H1 (cell line): ENCODE measurements around the gene MT2A. TPM values are rescaled to one million over a fixed set of nuclear protein-coding genes. Genes with fewer than 3 reads are reported as not detected.
A peak's percentile ranks its signal among the peaks of the same experiment; 100 is the strongest.

Experiments
- CTCF ChIA-PET: fragments of 300-600 bp; sonication (Branson Sonifier 250); formaldehyde crosslinking; loops from one replicate; lab custom pipeline; 2021; ENCODE audit not compliant: partially characterized antibody; lab: Charles Lee
- POLR2A ChIA-PET: fragments of 300-600 bp; sonication (Branson Sonifier 250); formaldehyde crosslinking; loops from one replicate; lab custom pipeline; 2021; ENCODE audit warnings: inconsistent platforms; ENCODE audit not compliant: partially characterized antibody; lab: Charles Lee
- DNase-seq, 2 experiments: peaks; one replicate each; pipeline versions ENCODE4 v3.0.0 to v3.0.0-alpha.2; 2010 to 2022; ENCODE audit warnings: low spot score in 2 of 2, low read depth in 1 of 2, mixed read lengths in 1 of 2
- FAIRE-seq: peaks from 2 replicates; lab custom pipeline; 2011; peaks lifted over from hg19 to GRCh38; lab: Jason Lieb, UNC
- H2AFZ ChIP-seq: 2 replicates; pipeline ENCODE4 v1.8.1; 2012; ENCODE audit warnings: low read length, inconsistent platforms
- H2AK5ac ChIP-seq: 2 replicates; pipeline ENCODE4 v1.6.1; 2013; ENCODE audit warnings: low read depth, low read length
- H2BK120ac ChIP-seq: replicated peaks from 2 replicates; pipeline ENCODE3; 2013; ENCODE audit warnings: low read depth, low read length, inconsistent platforms
- H2BK12ac ChIP-seq: 2 replicates; pipeline ENCODE4 v1.6.1; 2013; ENCODE audit warnings: low read depth, low read length
- H2BK15ac ChIP-seq: 2 replicates; pipeline ENCODE4 v1.6.1; 2013; ENCODE audit warnings: low read length
- H2BK20ac ChIP-seq: 2 replicates; pipeline ENCODE4 v1.6.1; 2013; ENCODE audit warnings: low read length
- H2BK5ac ChIP-seq: 2 replicates; pipeline ENCODE4 v1.6.1; 2013; ENCODE audit warnings: low read depth, low read length
- H3K14ac ChIP-seq: 2 replicates; pipeline ENCODE4 v1.6.1; 2013; ENCODE audit warnings: inconsistent platforms; ENCODE audit not compliant: insufficient read length
- H3K18ac ChIP-seq: 2 replicates; pipeline ENCODE4 v1.6.1; 2013; ENCODE audit warnings: low read length; ENCODE audit errors: extremely low read depth
- H3K23ac ChIP-seq: 2 replicates; pipeline ENCODE4 v1.6.1; 2013; ENCODE audit warnings: inconsistent platforms; ENCODE audit not compliant: insufficient read length
- H3K23me2 ChIP-seq: 2 replicates; pipeline ENCODE4 v1.6.1; 2013; ENCODE audit warnings: low read depth, low read length
- H3K27ac ChIP-seq: 2 replicates; pipeline ENCODE4 v1.6.1; 2011; ENCODE audit warnings: low read depth, low read length, inconsistent platforms
- H3K27me3 ChIP-seq, 4 experiments: replicated peaks in 1 of 4; 1 replicate in 1 of 4; 2 replicates in 3 of 4; pipeline versions ENCODE4 v1.6.1 to v1.8.1; 2011 to 2013; ENCODE audit warnings: low read length in 3 of 4, mild to moderate bottlenecking in 3 of 4, inconsistent platforms in 2 of 4, mixed read lengths in 2 of 4, moderate library complexity in 1 of 4; ENCODE audit not compliant: control insufficient read depth in 3 of 4, insufficient read depth in 3 of 4; ENCODE audit errors: extremely low read depth in 1 of 4
- H3K36me3 ChIP-seq, 4 experiments: 2 replicates each; pipeline versions ENCODE4 v1.6.1 to v1.8.1; 2011 to 2013; ENCODE audit warnings: mild to moderate bottlenecking in 4 of 4, low read length in 3 of 4, moderate library complexity in 2 of 4, control low read depth in 1 of 4, inconsistent platforms in 1 of 4; ENCODE audit not compliant: insufficient read depth in 4 of 4, control insufficient read depth in 2 of 4
- H3K4ac ChIP-seq: replicated peaks from 2 replicates; pipeline ENCODE3; 2013; ENCODE audit warnings: low read length, low read depth, mixed read lengths, inconsistent platforms; ENCODE audit not compliant: insufficient read length
- H3K4me1 ChIP-seq, 4 experiments: replicated peaks in 1 of 4; 1 replicate in 1 of 4; 2 replicates in 3 of 4; pipeline versions ENCODE4 v1.6.1 to v1.8.1; 2011 to 2013; ENCODE audit warnings: low read length in 3 of 4, inconsistent platforms in 2 of 4, mixed read lengths in 1 of 4; ENCODE audit not compliant: insufficient read depth in 4 of 4, control insufficient read depth in 3 of 4
- H3K4me2 ChIP-seq, 2 experiments: 2 replicates each; pipeline versions ENCODE4 v1.6.1 to v1.8.1; 2011 to 2013; ENCODE audit warnings: low read depth in 2 of 2, low read length in 2 of 2, control low read depth in 1 of 2, inconsistent platforms in 1 of 2, mild to moderate bottlenecking in 1 of 2; ENCODE audit not compliant: insufficient read depth in 1 of 2
- H3K4me3 ChIP-seq, 4 experiments: fragments of 200-600, 300-600 bp in 1 of 4; sonication (generic), shearing (Covaris generic), sonication (Bioruptor Twin) in 1 of 4; 2 replicates each; pipeline versions ENCODE4 v1.5.1 to v1.8.1; 2011 to 2016; ENCODE audit warnings: low read length in 4 of 4, low read depth in 3 of 4, control low read depth in 2 of 4, inconsistent platforms in 2 of 4, mild to moderate bottlenecking in 2 of 4, mixed read lengths in 1 of 4, moderate library complexity in 1 of 4; ENCODE audit not compliant: insufficient read depth in 2 of 4; ENCODE audit errors: extremely low read depth in 1 of 4
- H3K56ac ChIP-seq: replicated peaks from 2 replicates; pipeline ENCODE3; 2013; ENCODE audit warnings: low read depth, mild to moderate bottlenecking, mixed read lengths, low read length, inconsistent platforms; ENCODE audit not compliant: insufficient read length
- H3K79me1 ChIP-seq: 2 replicates; pipeline ENCODE4 v1.6.1; 2013; ENCODE audit warnings: low read depth, low read length, control low read depth
- H3K79me2 ChIP-seq, 2 experiments: 2 replicates each; pipeline versions ENCODE4 v1.6.1 to v1.8.1; 2012 to 2013; ENCODE audit warnings: low read length in 2 of 2, mild to moderate bottlenecking in 2 of 2, inconsistent platforms in 1 of 2; ENCODE audit not compliant: insufficient read depth in 2 of 2, control insufficient read depth in 1 of 2
- H3K9ac ChIP-seq, 4 experiments: replicated peaks in 1 of 4; 1 replicate in 1 of 4; 2 replicates in 3 of 4; pipeline versions ENCODE4 v1.6.1 to v1.8.1; 2011 to 2013; ENCODE audit warnings: low read depth in 3 of 4, low read length in 3 of 4, control low read depth in 2 of 4, mild to moderate bottlenecking in 2 of 4, moderate library complexity in 2 of 4, inconsistent platforms in 1 of 4; ENCODE audit errors: extremely low read depth in 1 of 4
- H3K9me3 ChIP-seq, 2 experiments: 2 replicates each; pipeline versions ENCODE4 v1.6.1 to v1.8.1; 2012 to 2013; ENCODE audit warnings: mild to moderate bottlenecking in 2 of 2, moderate library complexity in 2 of 2, control low read depth in 1 of 2, inconsistent platforms in 1 of 2, low read depth in 1 of 2, low read length in 1 of 2, mixed read lengths in 1 of 2; ENCODE audit not compliant: insufficient read depth in 2 of 2
- H4K20me1 ChIP-seq, 2 experiments: replicated peaks in 1 of 2; 2 replicates each; pipeline versions ENCODE3 to v1.8.1; 2011 to 2013; ENCODE audit warnings: inconsistent platforms in 2 of 2, low read length in 2 of 2, mild to moderate bottlenecking in 1 of 2; ENCODE audit not compliant: insufficient read depth in 2 of 2, control insufficient read depth in 1 of 2
- H4K5ac ChIP-seq: 2 replicates; pipeline ENCODE4 v1.6.1; 2013; ENCODE audit warnings: low read length, low read depth, mixed read lengths, inconsistent platforms; ENCODE audit not compliant: insufficient read length
- H4K8ac ChIP-seq: 2 replicates; pipeline ENCODE4 v1.8.0; 2013; ENCODE audit warnings: mild to moderate bottlenecking, moderate library complexity, low read length, inconsistent platforms; ENCODE audit not compliant: insufficient read depth; ENCODE audit errors: extremely low read depth
- H4K91ac ChIP-seq: replicated peaks from 2 replicates; pipeline ENCODE3; 2013; ENCODE audit warnings: low read length, mixed read lengths, inconsistent platforms; ENCODE audit not compliant: insufficient read length
- EZH2 ChIP-seq: fragments of 200-600 bp; sonication (generic); IDR thresholded peaks from 2 replicates; pipeline ENCODE4 v1.7.1; 2012; ENCODE audit warnings: low read depth, mild to moderate bottlenecking, moderate library complexity, low read length, inconsistent platforms; ENCODE audit not compliant: severe bottlenecking
- POLR2AphosphoS5 ChIP-seq: IDR thresholded peaks from 2 replicates; pipeline ENCODE4 v1.6.1; 2011; ENCODE audit warnings: low read depth, low read length
- WGBS, 2 experiments: shearing (Covaris generic) in 1 of 2; methylation state at CpG; one replicate each; pipeline versions ENCODE4 v1.1.6 to v1.1.7; 2013 to 2015; ENCODE audit warnings: low lambda C conversion rate in 2 of 2, mixed read lengths in 2 of 2, inconsistent platforms in 1 of 2, low coverage in 1 of 2, missing lambda C conversion rate in 1 of 2; ENCODE audit not compliant: insufficient replicate concordance in 2 of 2, insufficient coverage in 1 of 2, insufficient read length in 1 of 2; ENCODE audit errors: extremely low coverage in 1 of 2, missing lambda C conversion rate in 1 of 2; 5-methylcytosine and 5-hydroxymethylcytosine counted together
- polyA plus RNA-seq, 7 experiments: library from polyadenylated mRNA; depleted of rRNA in 3 of 7; stranded (reverse) in 5 of 7; unstranded in 2 of 7; fragments of >200 nt in 5 of 7; fragments of 200-250 nt in 2 of 7; gene quantifications; 1 replicate in 5 of 7; 2 replicates in 1 of 7; 4 replicates in 1 of 7; pipeline versions ENCODE4 v1.2.1 to v1.2.3, GENCODE V29; 2011 to 2013; ENCODE audit warnings: missing spikeins in 2 of 7, mixed read lengths in 2 of 7
- total RNA-seq: library from RNA; stranded (reverse); fragmentation: NEBNext Ultra II Directional; extraction: Animal tissue kit (Norgen Biotek cat#: 25700); gene quantifications from 2 replicates; pipeline ENCODE4 v1.2.1, GENCODE V29; 2021

Gene MT2A
- total and polyA plus RNA-seq, 2 of the 8 experiments (the other 6 are each of a cell fraction or from before 2014, with no cell fraction given) = 9.5 to 30.1 TPM

DNA sequence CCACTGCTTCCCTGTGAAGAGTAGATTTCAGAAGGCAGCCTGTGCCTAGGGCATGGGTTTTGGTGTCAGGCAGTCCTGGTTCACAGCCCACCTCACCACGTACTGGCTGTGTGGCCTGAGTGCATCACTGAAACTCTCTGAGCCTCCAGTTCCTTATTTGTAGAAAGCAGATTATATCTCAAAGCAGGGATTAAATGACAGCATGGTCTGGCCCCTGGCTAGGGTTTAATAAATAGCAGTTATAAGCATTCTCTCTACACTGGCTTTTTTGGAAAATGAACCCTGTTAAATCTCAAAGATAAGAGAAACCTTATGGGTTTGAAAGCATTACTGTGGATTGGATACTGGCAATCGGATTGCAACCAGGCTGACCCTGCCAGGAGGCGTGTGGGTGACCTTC, 21.1 kb downstream of the MT2A start:
- Histone ChIP-seq H2BK12ac (peak overlapping the region; percentile 44; the same call in 1 of the 2 replicates), H2AK5ac (no peak overlapping the region), H3K9me3 (no peaks in the 10 kb centered on the region), H2AFZ (no peak overlapping the region), H4K5ac (no peak overlapping the region), H3K27ac (no peak overlapping the region), H3K4me1 (peaks cover 0 to 18% (median 13%) of the 10 kb centered on the region in 4 experiments; a peak in 6 of 7 replicates), H2BK120ac (no peak overlapping the region), H3K4me2 (no peak overlapping the region), H3K23me2 (peaks cover 9% of the 10 kb centered on the region; the same call in 1 of the 2 replicates), H3K4me3 (no peak overlapping the region), H4K91ac (no peak overlapping the region), H3K14ac (no peak overlapping the region), H2BK20ac (no peak overlapping the region), H4K8ac (no peak overlapping the region), H2BK5ac (no peak overlapping the region), H3K36me3 (no peaks in the 10 kb centered on the region), H3K23ac (no peak overlapping the region), H3K27me3 (peaks cover 87 to 98% (median 96%) of the 10 kb centered on the region in 4 experiments), H3K9ac (no peak overlapping the region), H3K79me2 (no peaks in the 10 kb centered on the region), H3K79me1 (no peaks in the 10 kb centered on the region), H2BK15ac (no peak overlapping the region), H3K18ac (no peak overlapping the region), H3K56ac (no peak overlapping the region), H4K20me1 (peaks cover 6 to 18% of the 10 kb centered on the region in 2 experiments), H3K4ac (no peak overlapping the region)
- FAIRE-seq = no peak
- no peak for DNase-seq
- ChIA-PET POLR2A (interaction anchor here (1.1 to 1.8 kb wide), 5 partner anchors 10 to 52 kb away, joined by 3 to 6 read pairs (median 4); partner anchors contain the start of genes MT1H and MT1X), CTCF (interaction anchor here (1.0 to 3.1 kb wide), 9 partner anchors 12 to 116 kb away, joined by 3 to 12 read pairs (median 4); no protein-coding TSS in a partner anchor)
- WGBS, 2 experiments = 61% methylated on average over 3 of the region's 3 CpGs; no CpG with 5 or more reads in 1 of the 2 experiments
- TF ChIP-seq EZH2 (peak; percentile 23), POLR2AphosphoS5 (no peak)
